COLO668 (cell line): ENCODE data around the gene SYCE3.
A peak's percentile ranks its signal among the peaks of the same experiment; 100 is the strongest.

Experiments used
- DNase-seq: peaks from one replicate; lab custom pipeline; 2025; ENCODE audit not compliant: unreplicated experiment; lab: John Stamatoyannopoulos, UW

Gene SYCE3

GRCh38 chr22:50532824-50533796 lies 29.6 kb downstream of the SYCE3 start:
- DNase-seq: no peak

GRCh38 chr22:50531962-50532674 lies 30.6 kb downstream of the SYCE3 start:
- DNase-seq: peak; percentile 64

- peak; percentile 71 for DNase-seq
These were observed 31.2 kb downstream of the SYCE3 start for GRCh38 chr22:50531546-50531961.

- DNase-seq: peak; percentile 62
These were observed 31.7 kb downstream of the SYCE3 start for GRCh38 chr22:50530877-50531545.

GRCh38 chr22:50530580-50530876 lies 32.2 kb downstream of the SYCE3 start:
- no peak for DNase-seq

- DNase-seq: peak; percentile 41
These were observed 32.7 kb downstream of the SYCE3 start, which contains the start of gene TYMP for GRCh38 chr22:50529897-50530579. TSS of gene TYMP (minus strand) at chr22:50530012. CDS start at chr22:50529709, 303 bp downstream.

- no peak for DNase-seq
These were observed 33.3 kb downstream of the SYCE3 start for GRCh38 chr22:50529416-50529896.

GRCh38 chr22:50528682-50529415 lies 33.9 kb downstream of the SYCE3 start:
- no peak for DNase-seq

GRCh38 chr22:50527921-50528681 lies 34.6 kb downstream of the SYCE3 start:
- DNase-seq: no peak

- DNase-seq: no peak
These were observed 35.6 kb downstream of the SYCE3 start for GRCh38 chr22:50526834-50527801.

GRCh38 chr22:50526108-50526833 lies 36.4 kb downstream of the SYCE3 start:
- peak; percentile 89 for DNase-seq

GRCh38 chr22:50525858-50526107 lies 36.9 kb downstream of the SYCE3 start:
- DNase-seq: no peak

- peak; percentile 98 for DNase-seq
These were observed 37.4 kb downstream of the SYCE3 start, which contains the start of gene SCO2 for GRCh38 chr22:50525104-50525857. TSS of gene SCO2 (minus strand) at chr22:50525598. CDS start at chr22:50524411, 1,187 bp downstream.

GRCh38 chr22:50524676-50525103 lies 38.0 kb downstream of the SYCE3 start:
- DNase-seq: peak; percentile 73

- DNase-seq: peak; percentile 85
These were observed 38.7 kb downstream of the SYCE3 start for GRCh38 chr22:50523806-50524675.

GRCh38 chr22:50523458-50523805 lies 39.3 kb downstream of the SYCE3 start:
- no peak for DNase-seq
